ENCODE results near the gene DRC1.

The DRC1 gene

DNA sequence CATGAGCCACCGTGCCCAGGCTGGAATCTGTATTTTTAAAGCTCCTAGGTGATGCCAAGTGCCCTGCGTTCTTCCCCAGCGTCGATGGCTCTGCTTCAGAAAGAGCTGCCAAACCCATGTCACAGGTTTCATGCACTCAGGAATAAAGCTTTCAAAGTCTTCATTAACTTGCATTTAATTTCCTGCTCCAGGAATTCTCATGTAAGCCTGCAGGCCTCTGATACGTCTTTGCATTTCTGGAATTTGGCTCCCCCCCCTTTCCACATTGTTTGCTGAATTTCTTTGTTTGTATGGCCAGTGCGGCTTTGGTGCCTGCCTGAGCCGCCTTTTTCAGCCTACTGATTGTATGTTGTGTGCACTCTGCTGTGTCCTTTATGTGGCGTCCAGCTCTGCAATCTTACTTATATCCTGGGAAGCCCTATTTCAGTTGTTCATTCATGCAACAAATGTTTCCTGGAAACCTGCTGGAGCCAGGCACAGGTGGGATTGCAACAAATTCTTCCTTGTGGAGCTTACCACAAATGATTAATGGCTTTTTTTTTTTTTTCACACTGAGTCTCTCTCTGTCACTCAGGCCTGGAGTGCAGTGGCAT, 94.1 kb downstream of the DRC1 start:
- no peak for DNase-seq

DNA sequence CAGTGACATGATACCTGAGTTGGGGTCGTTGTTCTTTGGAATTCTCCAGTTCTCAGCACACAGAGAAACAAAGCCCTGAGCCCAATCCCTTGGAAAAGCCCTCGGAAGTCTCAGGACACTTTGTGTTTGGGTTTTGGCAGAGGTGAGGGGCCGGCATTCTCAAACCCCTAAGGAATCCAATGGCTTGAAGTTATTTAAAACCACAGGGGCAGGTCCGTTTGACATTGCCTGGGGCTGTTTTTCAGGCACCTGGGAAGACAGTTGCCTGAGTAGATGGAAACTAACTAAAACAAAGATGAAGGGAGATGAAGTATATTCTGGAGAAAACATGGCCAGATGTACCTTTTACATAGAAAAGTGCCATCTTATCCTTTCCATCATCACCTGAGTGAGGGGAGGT, 98.7 kb downstream of the DRC1 start:
- no peak for DNase-seq

DNA sequence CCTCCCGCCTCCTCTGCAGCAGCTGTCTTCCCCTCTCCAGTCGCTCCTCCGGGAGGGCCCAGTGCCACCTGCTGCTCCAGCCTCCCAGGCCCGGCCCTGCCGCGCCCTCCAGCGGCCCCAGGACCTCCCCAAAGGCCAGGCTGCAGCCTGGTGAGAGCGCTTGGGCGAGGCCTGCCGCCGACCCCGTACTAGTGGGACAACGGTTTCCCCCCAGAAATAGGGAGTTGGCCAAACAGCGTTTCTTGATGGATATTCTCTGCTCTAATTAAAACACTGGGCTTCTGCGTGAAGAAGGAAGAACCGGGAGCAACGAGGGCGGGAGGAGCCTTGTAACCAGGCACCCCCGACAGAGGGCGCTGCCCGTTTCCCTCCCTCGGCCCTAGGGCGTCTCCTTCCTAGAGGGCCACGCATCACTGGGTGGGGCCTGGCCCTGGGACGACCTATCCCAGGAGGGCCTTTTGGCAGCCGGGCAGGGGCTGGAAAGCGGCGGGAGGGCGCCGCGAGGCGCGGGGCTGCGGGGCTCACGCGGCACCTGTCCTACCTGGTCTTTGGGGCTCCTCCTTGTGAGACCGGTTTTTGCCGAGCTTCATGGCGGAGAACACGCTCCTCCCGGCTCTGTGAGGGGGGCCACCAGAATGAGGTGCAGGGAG, 101.6 kb downstream of the DRC1 start:
- peak; percentile 94 for DNase-seq

DNA sequence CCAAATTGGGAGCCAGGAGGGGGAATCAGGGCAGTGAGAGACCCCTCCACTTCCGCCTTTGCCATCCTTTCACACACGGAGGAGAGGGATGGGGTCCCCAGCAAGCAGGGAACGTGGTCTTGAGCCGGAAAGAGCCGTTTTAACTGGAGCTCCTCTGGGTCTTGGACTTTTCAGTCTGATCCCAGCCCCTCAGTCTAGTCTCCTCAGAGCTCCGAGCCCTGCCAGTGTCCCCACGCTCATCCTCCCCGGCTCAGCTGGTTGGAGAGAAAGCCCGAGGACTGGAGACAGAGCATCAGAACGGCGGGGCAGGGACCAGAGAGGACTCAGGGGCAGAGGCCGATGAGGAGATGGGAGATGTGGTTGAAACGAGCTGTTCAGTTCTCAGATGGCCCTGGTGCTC, 102.3 kb downstream of the DRC1 start:
- DNase-seq: peak; percentile 60

DNA sequence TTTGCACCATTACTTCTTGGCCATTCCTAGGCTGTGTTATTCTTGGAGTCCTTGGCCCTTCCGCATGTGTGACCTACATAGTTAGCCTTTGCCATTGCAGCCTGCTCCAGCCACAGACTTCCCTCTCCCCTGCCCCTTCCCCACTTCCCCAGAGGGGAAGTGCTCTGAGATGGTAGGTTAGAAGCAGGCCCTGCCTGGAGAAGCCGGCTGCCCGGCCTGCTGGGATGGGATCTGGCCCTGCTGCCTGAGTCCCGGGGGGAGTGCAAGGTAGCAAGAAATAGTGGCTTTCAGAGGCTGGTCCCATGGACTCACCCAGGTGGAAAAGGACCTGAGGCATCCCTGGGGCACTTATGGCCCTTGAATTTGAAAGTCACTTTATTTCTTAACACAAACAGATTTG, 104.6 kb downstream of the DRC1 start:
- DNase-seq: no peak
